Endothelial cell of umbilical vein (primary cell): Measurements from ENCODE around the gene GPBAR1. TPM values are rescaled to one million over a fixed set of nuclear protein-coding genes. Genes with fewer than 3 reads are reported as not detected.

Experiments used
- BruUV-seq: library from RNA; stranded (reverse); fragments of 400-500 nt; replicated peaks from 2 replicates; lab custom pipeline; 2021; lab: Mats Ljungman, UMichigan
- CTCF ChIA-PET: fragments of 300-600, 350-600 bp; sonication (Branson Sonifier 250); formaldehyde crosslinking; loops from one replicate; lab custom pipeline; 2021; ENCODE audit warnings: antibody characterized with exemption, inconsistent platforms; lab: Charles Lee
- POLR2A ChIA-PET: fragments of 300-600, 350-600 bp; sonication (Branson Sonifier 250); formaldehyde crosslinking; loops from one replicate; lab custom pipeline; 2021; ENCODE audit warnings: antibody characterized with exemption, inconsistent platforms; lab: Charles Lee
- DNase-seq: peaks from one replicate; pipeline ENCODE4 v3.0.0-alpha.2; 2011; ENCODE audit warnings: low read depth, low spot score
- FAIRE-seq: peaks from 2 replicates; lab custom pipeline; 2011; peaks lifted over from hg19 to GRCh38; lab: Jason Lieb, UNC
- H2AFZ ChIP-seq: 2 replicates; pipeline ENCODE4 v1.6.0; 2012; ENCODE audit warnings: low read depth, low read length, control low read depth, inconsistent platforms
- H3K27ac ChIP-seq: 2 replicates; pipeline ENCODE4 v1.5.1; 2011; ENCODE audit warnings: low read depth, mild to moderate bottlenecking, control low read depth, low read length, moderate library complexity; ENCODE audit not compliant: insufficient read depth
- H3K27me3 ChIP-seq, 2 experiments: 2 replicates each; pipeline versions ENCODE4 v1.6.0 to v1.6.1; 2011; ENCODE audit warnings: low read length in 2 of 2, mixed read lengths in 1 of 2; ENCODE audit not compliant: control insufficient read depth in 2 of 2, insufficient read depth in 2 of 2
- H3K36me3 ChIP-seq, 2 experiments: 2 replicates in 1 of 2; 3 replicates in 1 of 2; pipeline ENCODE4 v1.5.1; 2011; ENCODE audit warnings: low read length in 2 of 2, mild to moderate bottlenecking in 1 of 2, moderate library complexity in 1 of 2; ENCODE audit not compliant: control insufficient read depth in 2 of 2, insufficient read depth in 2 of 2; ENCODE audit errors: extremely low read depth in 1 of 2
- H3K4me1 ChIP-seq: 3 replicates; pipeline ENCODE4 v1.5.1; 2011; ENCODE audit warnings: mild to moderate bottlenecking, low read length; ENCODE audit not compliant: control insufficient read depth, insufficient read depth; ENCODE audit errors: extremely low read depth
- H3K4me2 ChIP-seq: 2 replicates; pipeline ENCODE4 v1.6.1; 2011; ENCODE audit warnings: low read length, control low read depth, mixed read lengths; ENCODE audit not compliant: insufficient read depth
- H3K4me3 ChIP-seq, 3 experiments: fragments of 200-600 bp in 1 of 3; sonication (generic), shearing (Covaris generic) in 1 of 3; replicated peaks in 1 of 3; 2 replicates each; pipeline ENCODE4 v1.5.1; 2011 to 2016; ENCODE audit warnings: control low read depth in 3 of 3, low read length in 3 of 3, mild to moderate bottlenecking in 2 of 3, inconsistent platforms in 1 of 3, low read depth in 1 of 3, moderate library complexity in 1 of 3; ENCODE audit not compliant: insufficient read depth in 1 of 3
- H3K79me2 ChIP-seq: 2 replicates; pipeline ENCODE4 v1.6.0; 2012; ENCODE audit warnings: low read length, inconsistent platforms; ENCODE audit not compliant: control insufficient read depth, insufficient read depth
- H3K9ac ChIP-seq: replicated peaks from 2 replicates; pipeline ENCODE3; 2011; ENCODE audit warnings: low read length, control low read depth; ENCODE audit not compliant: insufficient read depth; ENCODE audit errors: extremely low read depth
- H3K9me1 ChIP-seq: replicated peaks from 3 replicates; pipeline ENCODE4 v1.6.0; 2011; ENCODE audit warnings: mild to moderate bottlenecking, low read length; ENCODE audit not compliant: control insufficient read depth, insufficient read depth; ENCODE audit errors: extremely low read depth
- H3K9me3 ChIP-seq: replicated peaks from 2 replicates; pipeline ENCODE4 v1.5.1; 2012; ENCODE audit warnings: low read length, inconsistent platforms; ENCODE audit not compliant: control insufficient read depth, insufficient read depth
- H4K20me1 ChIP-seq: replicated peaks from 2 replicates; pipeline ENCODE3; 2011; ENCODE audit warnings: mild to moderate bottlenecking, low read length; ENCODE audit not compliant: control insufficient read depth, insufficient read depth; ENCODE audit errors: extremely low read depth
- GATA2 ChIP-seq: IDR thresholded peaks from 2 replicates; pipeline ENCODE4 v1.7.0; 2011; ENCODE audit warnings: low read depth, mild to moderate bottlenecking, moderate library complexity, mixed read lengths, low read length; ENCODE audit not compliant: insufficient read length, insufficient read depth
- JUN ChIP-seq: IDR thresholded peaks from 2 replicates; pipeline ENCODE4 v1.6.1; 2011; ENCODE audit warnings: borderline replicate concordance, low read depth; ENCODE audit not compliant: insufficient read length, insufficient read depth
- MYC ChIP-seq: IDR thresholded peaks from one replicate; pipeline ENCODE4 v1.6.1; 2011; ENCODE audit warnings: mild to moderate bottlenecking, low read depth, low read length
- POLR2A ChIP-seq: IDR thresholded peaks from 2 replicates; pipeline ENCODE4 v1.6.1; 2012; ENCODE audit warnings: low read depth, mild to moderate bottlenecking, control low read depth, low read length
- POLR2AphosphoS5 ChIP-seq: IDR thresholded peaks from 2 replicates; pipeline ENCODE4 v1.6.1; 2012; ENCODE audit warnings: low read depth, mild to moderate bottlenecking, control low read depth, low read length, moderate library complexity; ENCODE audit not compliant: insufficient read depth
- dilution Hi-C: fragments of 300-500 bp; cut with MboI; formaldehyde crosslinking; loops from one replicate; pipeline ENCODE4 v1.15.0; 2019; ENCODE audit warnings: low sequenced_read_pairs; ENCODE audit not compliant: extremely low pct_ligation_motif_present
- intact Hi-C: fragments of 100-400 bp; cut with micrococcal nuclease; formaldehyde crosslinking; loops from one replicate; pipeline ENCODE4 v1.10.0; 2022
- polyA plus RNA-seq, 4 experiments: library from polyadenylated mRNA; depleted of rRNA in 3 of 4; stranded (reverse) in 3 of 4; unstranded in 1 of 4; fragments of >200 nt; gene quantifications; 2 replicates each; pipeline versions ENCODE4 v1.2.1 to v1.2.3, GENCODE V29; 2011 to 2012; ENCODE audit warnings: missing spikeins in 1 of 4
- total RNA-seq: library from RNA; stranded (reverse); gene quantifications from 2 replicates; pipeline ENCODE4 v1.2.3, GENCODE V29; 2021

The GPBAR1 gene
- total and polyA plus RNA-seq, 2 donors (not counting 3 experiments of a cell fraction or from before 2014, with no cell fraction given): 0.14 to 0.75 TPM

- BruUV-seq: TSS peak; percentile 29
- Histone ChIP-seq H2AFZ (no peak overlapping the region), H3K36me3 (peaks cover 0 to 8% of the 10 kb centered on the region in 2 experiments), H3K9me3 (no peaks in the 10 kb centered on the region), H3K27me3 (no peaks in the 10 kb centered on the region), H4K20me1 (peaks cover 11% of the 10 kb centered on the region), H3K4me1 (peaks cover 49% of the 10 kb centered on the region), H3K4me2 (peak overlapping the region; percentile 95), H3K27ac (peak overlapping the region; percentile 54), H3K4me3 (peak overlapping the region; percentile 81 to 96 (median 88)), H3K9ac (peak overlapping the region; percentile 78), H3K79me2 (peaks cover 64% of the 10 kb centered on the region), H3K9me1 (no peaks in the 10 kb centered on the region)
- ChIA-PET CTCF (interaction anchor here (0.9 to 3.0 kb wide), 2 partner anchors 11 to 680 kb away, joined by 3 to 8 read pairs; no protein-coding TSS in a partner anchor), POLR2A (no interaction called here)
- intact Hi-C loops (loop anchor here (1.0 kb wide), 1 partner anchor 11 kb away; no protein-coding TSS in a partner anchor), dilution Hi-C loops (no loop called here)
- TF ChIP-seq MYC: no peak
- TF ChIP-seq POLR2AphosphoS5: no peak
- TF ChIP-seq GATA2: peak; percentile 29
- TF ChIP-seq POLR2A: no peak
- no peak for TF ChIP-seq JUN
- DNase-seq: peak; percentile 44
- FAIRE-seq: no peak
Measured at GRCh38 chr2:218218268-218219185, 42.3 kb upstream of the GPBAR1 start.

- FAIRE-seq: no peak
- Histone ChIP-seq H3K79me2 (peaks cover 78% of the 10 kb centered on the region), H3K9me1 (no peaks in the 10 kb centered on the region), H3K4me3 (peak overlapping the region in 1 of 3 experiments; percentile 88), H3K9ac (no peak overlapping the region), H3K9me3 (no peaks in the 10 kb centered on the region), H3K4me2 (peak overlapping the region; percentile 95), H3K4me1 (peaks cover 52% of the 10 kb centered on the region), H3K27ac (no peak overlapping the region), H3K27me3 (no peaks in the 10 kb centered on the region), H3K36me3 (peaks cover 2 to 12% of the 10 kb centered on the region in 2 experiments), H2AFZ (no peak overlapping the region), H4K20me1 (peaks cover 11% of the 10 kb centered on the region)
- TF ChIP-seq POLR2A: no peak
- BruUV-seq: no TSS peak
- POLR2A ChIA-PET: no interaction called here
- no peak for DNase-seq
- CTCF ChIA-PET: interaction anchor here (3.0 kb wide), 1 partner anchor 9 kb away, joined by 8 read pairs; no protein-coding TSS in a partner anchor
- dilution Hi-C loops: no loop called here
- intact Hi-C loops: loop anchor here (1.0 kb wide), 1 partner anchor 9 kb away; no protein-coding TSS in a partner anchor
Measured at GRCh38 chr2:218219934-218220333, 40.9 kb upstream of the GPBAR1 start.
